ENCODE measurements around the gene OR1I1. TPM values are rescaled to one million over a fixed set of nuclear protein-coding genes. Genes with fewer than 3 reads are reported as not detected.

Gene OR1I1
- total and polyA plus RNA-seq, 2 donors: 0.05 TPM; not detected in 1

DNA sequence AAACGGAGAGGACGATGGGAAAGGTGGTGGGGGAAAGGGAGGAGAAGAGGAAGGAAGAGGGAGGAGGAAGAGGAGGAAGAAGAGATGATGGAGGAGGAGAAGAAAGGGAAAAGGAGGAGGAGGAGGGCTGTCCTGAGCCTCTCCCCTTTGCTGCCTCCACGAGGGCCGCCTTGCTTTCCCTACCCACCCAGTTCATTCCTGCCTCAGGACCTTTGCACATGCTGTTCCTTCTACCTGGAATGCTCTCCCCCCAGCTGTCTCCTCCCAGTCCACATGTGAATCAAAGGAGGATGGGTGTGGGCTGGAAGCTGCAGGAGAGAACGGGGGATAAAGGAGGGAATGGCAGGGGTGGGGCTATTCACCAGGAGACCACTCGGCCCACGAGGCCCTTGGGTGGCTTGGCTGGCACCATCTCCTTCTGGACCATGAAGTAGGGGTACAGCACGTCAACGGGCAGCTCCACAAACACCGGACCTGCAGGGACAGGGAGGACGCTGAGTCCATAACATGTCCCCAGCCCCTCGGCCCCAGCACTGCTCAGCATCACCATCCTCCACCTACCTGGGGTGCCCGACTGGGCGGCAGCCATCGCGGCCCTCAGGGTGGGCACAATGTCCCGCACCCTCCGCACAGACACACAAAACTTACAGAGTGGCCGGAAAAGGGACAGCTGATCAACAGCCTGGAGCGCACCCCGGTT is 40.5 kb downstream of the OR1I1 start:
- WGBS: 98% methylated on average over 21 of the region's 21 CpGs
- peaks cover 0 to 2% of the 10 kb centered on the region in 2 donors for H3K9me3 ChIP-seq (ENCODE audit: control insufficient read depth in 2 of 2, insufficient read depth in 1 of 2, low read length in 1 of 2)
- no peak overlapping the region for H3K4me3 ChIP-seq (ENCODE audit: low read length in 2 of 2)
- H3K36me3 ChIP-seq (ENCODE audit: control insufficient read depth in 2 of 2, insufficient read depth in 2 of 2, low read length in 1 of 2): peaks cover 37 to 40% of the 10 kb centered on the region in 2 donors
- no peaks in the 10 kb centered on the region for H3K27me3 ChIP-seq (ENCODE audit: control insufficient read depth in 2 of 2, insufficient read depth in 1 of 2, low read length in 1 of 2)
- no peak overlapping the region for H3K27ac ChIP-seq (ENCODE audit: low read depth in 1 of 2, low read length in 1 of 2)
- H3K4me1 ChIP-seq (ENCODE audit: control insufficient read depth in 2 of 2, insufficient read depth in 2 of 2, low read length in 2 of 2): peaks cover 2 to 22% of the 10 kb centered on the region in 2 donors
- DNase-seq (ENCODE audit: low read depth in 6 of 9, low spot score in 9 of 9): no peak

DNA sequence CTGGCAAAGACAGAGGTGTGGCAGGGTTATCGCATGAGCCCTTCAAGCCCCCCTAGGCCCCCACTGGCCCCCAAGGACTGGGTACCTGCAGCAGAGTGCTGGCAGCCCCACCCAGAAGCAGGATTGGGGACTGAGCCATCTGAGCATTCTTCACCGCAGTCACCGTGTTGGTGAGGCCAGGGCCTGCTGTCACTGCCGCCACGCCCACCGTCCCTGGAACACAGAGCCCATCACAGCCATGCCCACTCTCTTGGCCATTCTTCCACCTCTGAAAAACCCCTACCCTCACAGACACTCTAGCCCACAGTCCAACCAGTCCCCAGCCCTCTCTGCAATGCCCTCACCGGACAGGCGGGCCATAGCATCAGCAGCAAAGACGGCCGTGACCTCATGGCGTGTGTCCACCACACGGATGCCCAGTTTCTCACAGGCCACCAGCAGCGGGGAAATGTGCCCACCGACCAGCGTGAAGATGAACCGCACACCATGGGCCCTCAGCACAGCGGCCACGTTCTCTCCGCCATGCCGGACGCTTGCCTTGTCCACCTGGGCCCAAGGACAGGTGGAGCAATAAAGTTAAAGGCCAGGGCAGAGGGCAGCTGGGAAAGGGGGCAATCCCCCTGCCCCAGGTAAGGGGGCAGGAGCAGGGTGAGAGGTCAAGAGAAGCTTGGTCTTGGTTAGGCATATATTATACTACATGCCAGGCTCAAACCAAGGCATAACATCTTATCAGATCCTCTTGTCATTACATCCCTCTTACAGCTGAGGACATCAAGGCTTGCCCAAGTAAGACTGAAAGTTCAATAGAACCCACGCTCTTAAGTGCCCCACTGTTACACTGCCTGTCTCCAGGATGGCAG is 41.2 kb downstream of the OR1I1 start:
- Histone ChIP-seq H3K4me1 (ENCODE audit: control insufficient read depth in 2 of 2, insufficient read depth in 2 of 2, low read length in 2 of 2) (peaks cover 2 to 22% of the 10 kb centered on the region in 2 donors), H3K36me3 (ENCODE audit: control insufficient read depth in 2 of 2, insufficient read depth in 2 of 2, low read length in 1 of 2) (peaks cover 30 to 32% of the 10 kb centered on the region in 2 donors), H3K4me3 (ENCODE audit: low read length in 2 of 2) (no peak overlapping the region), H3K27ac (ENCODE audit: low read depth in 1 of 2, low read length in 1 of 2) (no peak overlapping the region), H3K9me3 (ENCODE audit: control insufficient read depth in 2 of 2, insufficient read depth in 1 of 2, low read length in 1 of 2) (peaks cover 0 to 2% of the 10 kb centered on the region in 2 donors), H3K27me3 (ENCODE audit: control insufficient read depth in 2 of 2, insufficient read depth in 1 of 2, low read length in 1 of 2) (no peaks in the 10 kb centered on the region)
- no peak for DNase-seq (ENCODE audit: low read depth in 6 of 9, low spot score in 9 of 9)
- 98% methylated on average over 22 of the region's 22 CpGs for WGBS

DNA sequence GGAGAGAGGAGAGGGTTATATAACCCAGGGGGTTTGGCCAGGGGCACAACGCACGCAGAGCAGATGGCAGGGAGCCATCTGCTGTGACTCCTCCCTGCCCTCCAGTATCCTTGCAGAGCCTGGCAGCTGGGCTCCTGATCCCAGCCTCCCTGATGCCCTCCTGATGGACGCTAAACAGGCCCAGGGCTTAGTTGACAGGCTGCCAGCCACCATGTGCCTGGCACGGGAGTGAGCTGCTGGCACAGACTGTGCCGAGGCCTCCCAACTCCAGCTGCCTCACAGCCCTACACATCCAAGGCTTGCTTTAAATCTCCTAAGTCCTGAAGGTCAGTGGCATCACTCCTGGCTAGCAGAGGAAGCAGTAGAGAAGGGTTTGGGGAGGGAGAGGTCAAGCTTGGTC is 41.9 kb downstream of the OR1I1 start:
- DNase-seq (ENCODE audit: low read depth in 6 of 9, low spot score in 9 of 9): no peak
- Histone ChIP-seq H3K27ac (ENCODE audit: low read depth in 1 of 2, low read length in 1 of 2) (no peak overlapping the region), H3K4me3 (ENCODE audit: low read length in 2 of 2) (no peak overlapping the region), H3K27me3 (ENCODE audit: control insufficient read depth in 2 of 2, insufficient read depth in 1 of 2, low read length in 1 of 2) (no peaks in the 10 kb centered on the region), H3K36me3 (ENCODE audit: control insufficient read depth in 2 of 2, insufficient read depth in 2 of 2, low read length in 1 of 2) (peaks cover 24 to 26% of the 10 kb centered on the region in 2 donors), H3K4me1 (ENCODE audit: control insufficient read depth in 2 of 2, insufficient read depth in 2 of 2, low read length in 2 of 2) (peaks cover 2 to 22% of the 10 kb centered on the region in 2 donors), H3K9me3 (ENCODE audit: control insufficient read depth in 2 of 2, insufficient read depth in 1 of 2, low read length in 1 of 2) (peaks cover 0 to 2% of the 10 kb centered on the region in 2 donors)
- 92% methylated on average over 5 of the region's 5 CpGs for WGBS

DNA sequence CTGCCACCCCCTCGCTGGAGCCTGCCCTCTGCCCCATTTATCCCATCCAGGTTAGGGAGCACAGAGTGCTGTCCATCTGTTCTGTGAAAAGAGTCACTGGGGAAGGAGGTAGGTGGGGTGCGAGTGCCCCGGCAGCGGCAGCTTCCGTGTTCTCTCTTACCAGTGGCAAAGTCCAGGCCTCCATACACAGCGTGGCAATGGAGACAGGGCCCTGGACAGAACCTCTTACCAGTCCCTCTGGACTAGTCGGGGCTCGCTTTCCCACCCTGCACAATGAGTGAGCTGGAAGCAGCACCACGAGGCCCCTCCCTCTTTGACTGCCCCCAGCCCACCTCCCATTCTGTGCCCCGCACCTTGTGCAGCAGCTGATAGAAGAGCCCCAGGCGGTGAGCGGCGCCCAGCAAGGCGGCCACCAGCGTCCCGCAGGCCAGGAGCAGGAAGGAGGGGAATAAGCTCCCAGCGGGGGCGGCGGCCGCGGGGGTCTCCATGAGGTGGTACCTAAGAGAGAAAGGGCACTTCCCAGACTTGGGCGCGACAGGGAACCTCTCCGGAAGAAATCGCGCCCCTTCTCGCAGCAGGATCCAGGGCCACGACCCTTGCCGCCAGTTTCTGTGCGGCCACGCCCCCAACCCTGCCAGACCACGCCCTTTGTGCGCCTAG is 42.7 kb downstream of the OR1I1 start:
- peak overlapping the region; percentile 67 to 75 for H3K27ac ChIP-seq (ENCODE audit: low read depth in 1 of 2, low read length in 1 of 2)
- no peaks in the 10 kb centered on the region for H3K27me3 ChIP-seq (ENCODE audit: control insufficient read depth in 2 of 2, insufficient read depth in 1 of 2, low read length in 1 of 2)
- H3K9me3 ChIP-seq (ENCODE audit: control insufficient read depth in 2 of 2, insufficient read depth in 1 of 2, low read length in 1 of 2): no peaks in the 10 kb centered on the region
- H3K4me3 ChIP-seq (ENCODE audit: low read length in 2 of 2): peak overlapping the region; percentile 67 to 73
- DNase-seq (ENCODE audit: low read depth in 6 of 9, low spot score in 9 of 9): no peak
- H3K36me3 ChIP-seq (ENCODE audit: control insufficient read depth in 2 of 2, insufficient read depth in 2 of 2, low read length in 1 of 2): peaks cover 17 to 18% of the 10 kb centered on the region in 2 donors
- H3K4me1 ChIP-seq (ENCODE audit: control insufficient read depth in 2 of 2, insufficient read depth in 2 of 2, low read length in 2 of 2): peaks cover 2 to 22% of the 10 kb centered on the region in 2 donors
- 3% methylated on average over 33 of the region's 33 CpGs for WGBS

DNA sequence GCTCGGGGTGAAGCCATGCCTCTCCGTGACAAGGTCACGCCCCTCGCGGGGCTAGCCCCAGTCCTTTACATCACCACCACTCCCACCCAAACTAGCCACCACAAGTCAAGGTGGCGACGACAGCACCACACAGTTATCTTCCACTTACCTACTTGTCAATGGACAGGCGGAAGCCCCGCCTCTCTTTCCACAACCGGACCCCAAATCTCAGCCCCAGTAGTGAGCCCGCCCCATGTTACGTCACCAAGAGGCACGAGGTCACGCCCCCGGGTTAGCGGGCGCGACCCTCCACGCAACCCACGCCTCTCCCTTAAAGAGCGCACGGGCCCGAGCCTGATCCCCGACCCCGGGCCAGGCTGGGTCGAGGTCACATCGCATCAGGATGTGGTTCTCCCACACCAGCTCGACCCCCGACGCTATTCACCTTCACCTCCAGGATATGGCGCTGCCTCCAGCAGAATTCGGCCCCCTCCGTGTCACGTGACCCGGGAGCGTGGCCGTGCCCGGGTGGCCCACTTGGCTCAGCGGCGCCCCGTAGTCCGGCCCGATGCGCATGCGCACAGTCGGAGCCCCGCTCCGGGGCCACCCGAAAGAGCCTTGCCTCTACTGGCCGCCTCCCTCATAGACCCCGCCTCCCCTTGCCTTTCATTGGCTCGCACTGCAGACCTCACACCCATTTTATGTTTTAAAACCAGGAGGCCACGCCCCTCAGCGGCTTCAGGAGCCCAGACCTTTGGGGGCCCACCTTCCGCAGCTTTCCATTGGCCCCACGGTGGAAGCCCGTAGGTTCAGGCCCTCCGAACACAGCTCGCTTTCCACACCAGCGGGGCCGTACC is 43.4 kb downstream of the OR1I1 start:
- peak overlapping the region; percentile 67 to 73 for H3K4me3 ChIP-seq (ENCODE audit: low read length in 2 of 2)
- H3K27ac ChIP-seq (ENCODE audit: low read depth in 1 of 2, low read length in 1 of 2): peak overlapping the region; percentile 67 to 75
- H3K36me3 ChIP-seq (ENCODE audit: control insufficient read depth in 2 of 2, insufficient read depth in 2 of 2, low read length in 1 of 2): peaks cover 10% of the 10 kb centered on the region in 2 donors
- under 1% methylated on average over 61 of the region's 61 CpGs for WGBS
- DNase-seq (ENCODE audit: low read depth in 6 of 9, low spot score in 9 of 9): peak; percentile 91 to 99 (median 96)
- H3K27me3 ChIP-seq (ENCODE audit: control insufficient read depth in 2 of 2, insufficient read depth in 1 of 2, low read length in 1 of 2): no peaks in the 10 kb centered on the region
- H3K4me1 ChIP-seq (ENCODE audit: control insufficient read depth in 2 of 2, insufficient read depth in 2 of 2, low read length in 2 of 2): peaks cover 8 to 29% of the 10 kb centered on the region in 2 donors
- H3K9me3 ChIP-seq (ENCODE audit: control insufficient read depth in 2 of 2, insufficient read depth in 1 of 2, low read length in 1 of 2): no peaks in the 10 kb centered on the region

DNA sequence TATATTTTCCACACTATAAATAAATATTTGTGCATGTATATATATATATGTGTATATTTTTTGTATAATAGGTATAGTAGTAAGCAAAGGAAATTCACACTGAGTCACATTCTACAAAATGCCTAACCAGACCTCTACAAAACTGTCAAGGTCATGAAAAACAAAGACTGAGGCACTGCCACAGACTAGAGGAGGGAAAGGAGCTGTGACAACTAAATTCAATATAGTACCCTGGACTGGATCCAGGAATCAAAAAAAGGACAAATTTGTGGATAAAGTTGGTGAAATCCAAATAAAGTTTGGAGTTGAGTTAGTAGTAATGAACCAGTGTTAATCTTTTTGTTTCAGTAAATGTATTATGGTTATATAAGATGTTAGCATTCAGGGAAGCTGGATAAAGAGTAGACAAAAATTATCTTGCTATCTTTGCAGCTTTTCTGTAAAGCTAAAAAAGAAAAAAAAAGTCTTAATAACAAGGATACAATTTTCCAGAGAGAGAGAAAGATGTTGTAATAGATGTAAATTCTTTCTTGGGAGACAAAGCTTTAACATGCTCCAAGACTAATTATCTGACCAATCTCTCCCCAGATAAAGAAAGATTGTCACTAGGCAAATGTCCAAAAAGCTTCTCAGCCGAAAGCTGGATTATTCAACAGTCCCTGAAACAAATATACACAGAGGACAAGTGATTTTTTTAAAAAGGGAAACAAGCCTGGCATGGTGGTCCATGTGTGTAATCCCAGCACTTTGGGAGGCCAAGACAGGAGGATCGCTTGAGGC is 44.3 kb downstream of the OR1I1 start:
- Histone ChIP-seq H3K4me3 (ENCODE audit: low read length in 2 of 2) (peak overlapping the region; percentile 67 to 73), H3K4me1 (ENCODE audit: control insufficient read depth in 2 of 2, insufficient read depth in 2 of 2, low read length in 2 of 2) (peaks cover 8 to 29% of the 10 kb centered on the region in 2 donors), H3K27ac (ENCODE audit: low read depth in 1 of 2, low read length in 1 of 2) (peak overlapping the region in 1 of 2 donors; percentile 34)

DNA sequence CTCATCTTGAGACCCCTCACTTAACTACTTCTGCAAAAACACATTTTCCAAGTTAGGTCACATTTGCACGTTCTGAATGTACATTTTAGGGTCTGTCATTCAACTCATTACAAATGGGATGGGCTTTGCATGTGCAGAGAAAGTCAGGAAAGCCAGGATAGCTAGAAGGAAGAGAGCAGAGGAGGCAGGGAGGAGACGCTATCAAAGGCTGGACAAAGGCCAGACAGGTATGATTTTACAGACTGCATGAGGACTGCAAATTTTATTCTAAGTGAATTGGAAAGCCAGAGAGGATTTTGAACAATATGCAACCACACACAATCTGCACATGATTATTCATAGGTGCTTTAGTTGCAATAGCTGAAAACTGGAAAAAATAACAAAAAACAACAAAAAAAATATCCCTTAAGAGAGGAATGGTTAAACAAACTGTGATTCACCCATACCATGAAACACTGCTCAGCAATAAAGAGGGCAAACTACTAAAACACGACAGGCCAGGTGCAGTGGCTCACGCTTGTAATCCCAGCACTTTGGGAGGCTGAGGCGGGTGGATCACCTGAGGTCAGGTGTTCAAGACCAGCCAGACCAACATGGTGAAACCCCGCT is 46.3 kb downstream of the OR1I1 start:
- no peak overlapping the region for H3K27ac ChIP-seq (ENCODE audit: low read depth in 1 of 2, low read length in 1 of 2)
- no peaks in the 10 kb centered on the region for H3K36me3 ChIP-seq (ENCODE audit: control insufficient read depth in 2 of 2, insufficient read depth in 2 of 2, low read length in 1 of 2)
- 93% methylated on average over 6 of the region's 6 CpGs for WGBS
- peaks cover 8 to 29% of the 10 kb centered on the region in 2 donors for H3K4me1 ChIP-seq (ENCODE audit: control insufficient read depth in 2 of 2, insufficient read depth in 2 of 2, low read length in 2 of 2)
- H3K4me3 ChIP-seq (ENCODE audit: low read length in 2 of 2): no peak overlapping the region
- no peaks in the 10 kb centered on the region for H3K9me3 ChIP-seq (ENCODE audit: control insufficient read depth in 2 of 2, insufficient read depth in 1 of 2, low read length in 1 of 2)
- H3K27me3 ChIP-seq (ENCODE audit: control insufficient read depth in 2 of 2, insufficient read depth in 1 of 2, low read length in 1 of 2): no peaks in the 10 kb centered on the region
- DNase-seq (ENCODE audit: low read depth in 6 of 9, low spot score in 9 of 9): no peak

More for the DNA sequence above, 44.3 kb downstream of the OR1I1 start:
- DNase-seq (ENCODE audit: low read depth in 6 of 9, low spot score in 9 of 9): no peak
- H3K27me3 ChIP-seq (ENCODE audit: control insufficient read depth in 2 of 2, insufficient read depth in 1 of 2, low read length in 1 of 2): no peaks in the 10 kb centered on the region
- no peaks in the 10 kb centered on the region for H3K9me3 ChIP-seq (ENCODE audit: control insufficient read depth in 2 of 2, insufficient read depth in 1 of 2, low read length in 1 of 2)
- peaks cover 9 to 10% of the 10 kb centered on the region in 2 donors for H3K36me3 ChIP-seq (ENCODE audit: control insufficient read depth in 2 of 2, insufficient read depth in 2 of 2, low read length in 1 of 2)
- 95% methylated on average over 2 of the region's 2 CpGs for WGBS

Data from thymus (tissue), 11 donors.